BJ (cell line): ENCODE results near the gene VSIG1. TPM values are rescaled to one million over a fixed set of nuclear protein-coding genes. Genes with fewer than 3 reads are reported as not detected.

Experiments used
- CTCF ChIA-PET: fragments of 350-600 bp; formaldehyde crosslinking; extraction: SDS; loops from one replicate; lab custom pipeline; 2021; ENCODE audit warnings: antibody characterized with exemption, inconsistent platforms; lab: Yijun Ruan, JAX
- POLR2A ChIA-PET: fragments of 300-600 bp; sonication (Branson Sonifier 250); formaldehyde crosslinking; extraction: SDS; loops from one replicate; lab custom pipeline; 2021; ENCODE audit warnings: antibody characterized with exemption; lab: Charles Lee
- DNase-seq: peaks from one replicate; pipeline ENCODE4 v3.0.0-alpha.2; 2011; ENCODE audit warnings: low read depth
- H3K27me3 ChIP-seq: 2 replicates; pipeline ENCODE4 v1.6.0; 2011; ENCODE audit warnings: low read length; ENCODE audit not compliant: control insufficient read depth, insufficient read depth
- H3K36me3 ChIP-seq: 2 replicates; pipeline ENCODE4 v1.5.1; 2011; ENCODE audit warnings: low read length; ENCODE audit not compliant: control insufficient read depth, insufficient read depth
- H3K4me3 ChIP-seq: 2 replicates; pipeline ENCODE4 v1.5.1; 2011; ENCODE audit warnings: low read depth, mild to moderate bottlenecking, control low read depth, low read length
- CTCF ChIP-seq: IDR thresholded peaks from 2 replicates; pipeline ENCODE4 v1.5.1; 2011; ENCODE audit warnings: low read depth, mild to moderate bottlenecking, control low read depth, inconsistent platforms, low read length, moderate library complexity; ENCODE audit not compliant: insufficient read depth
- polyA plus RNA-seq: library from polyadenylated mRNA; depleted of rRNA; stranded (reverse); fragments of >200 nt; gene quantifications from 2 replicates; pipeline ENCODE4 v1.2.3, GENCODE V29; 2011

Gene VSIG1
- polyA plus RNA-seq, 1 experiment = 0.26 TPM

- ChIA-PET CTCF (no interaction called here), POLR2A (no interaction called here)
- no peaks in the 10 kb centered on the region for H3K36me3 ChIP-seq
- H3K4me3 ChIP-seq = no peak overlapping the region
- no peak for TF ChIP-seq CTCF
- DNase-seq = no peak
- no peaks in the 10 kb centered on the region for H3K27me3 ChIP-seq
Observed at GRCh38 chrX:108036298-108036973, 8.4 kb upstream of the VSIG1 start.

- ChIA-PET POLR2A (no interaction called here), CTCF (no interaction called here)
- no peak for DNase-seq
- no peak for TF ChIP-seq CTCF
- Histone ChIP-seq H3K27me3 (no peaks in the 10 kb centered on the region), H3K4me3 (no peak overlapping the region), H3K36me3 (no peaks in the 10 kb centered on the region)
Observed at GRCh38 chrX:108049649-108050048, 4.8 kb downstream of the VSIG1 start.

GRCh38 chrX:108053218-108053617, 8.4 kb downstream of the VSIG1 start:
- Histone ChIP-seq H3K27me3 (no peaks in the 10 kb centered on the region), H3K36me3 (no peaks in the 10 kb centered on the region), H3K4me3 (no peak overlapping the region)
- ChIA-PET CTCF (no interaction called here), POLR2A (no interaction called here)
- no peak for TF ChIP-seq CTCF
- DNase-seq = no peak

GRCh38 chrX:108055546-108055945, 10.7 kb downstream of the VSIG1 start:
- H3K4me3 ChIP-seq = no peak overlapping the region
- no peak for TF ChIP-seq CTCF
- ChIA-PET POLR2A (no interaction called here), CTCF (no interaction called here)
- H3K27me3 ChIP-seq = no peaks in the 10 kb centered on the region
- no peak for DNase-seq
- H3K36me3 ChIP-seq = no peaks in the 10 kb centered on the region

- no peaks in the 10 kb centered on the region for H3K27me3 ChIP-seq
- no peak overlapping the region for H3K4me3 ChIP-seq
- POLR2A ChIA-PET = no interaction called here
- CTCF ChIA-PET = interaction anchor here (1.6 kb wide), 1 partner anchor 80 kb away, joined by 3 read pairs; no protein-coding TSS in a partner anchor
- H3K36me3 ChIP-seq = no peaks in the 10 kb centered on the region
- TF ChIP-seq CTCF = no peak
- DNase-seq = no peak
Observed at GRCh38 chrX:108059801-108060200, 14.9 kb downstream of the VSIG1 start.
